HCT116 (cell line): ENCODE measurements around the gene RNF225. TPM values are rescaled to one million over a fixed set of nuclear protein-coding genes. Genes with fewer than 3 reads are reported as not detected.
A peak's percentile ranks its signal among the peaks of the same experiment; 100 is the strongest.

Experiments
- ATAC-seq: fragments of 200-7000 bp; cut with Tn5 transposase; 2 replicates; pipeline ENCODE4 v1.9.1; 2020; ENCODE audit warnings: mild to moderate bottlenecking, moderate library complexity
- BruUV-seq: library from RNA; stranded (reverse); fragments of 400-500 nt; replicated peaks from 2 replicates; lab custom pipeline; 2021; lab: Mats Ljungman, UMichigan
- CTCF ChIA-PET: fragments of 300-600 bp; sonication (Branson Sonifier 250); formaldehyde crosslinking; loops from one replicate; lab custom pipeline; 2021; ENCODE audit warnings: antibody characterized with exemption; lab: Charles Lee
- POLR2A ChIA-PET: fragments of 300-600, 350-600 bp; sonication (Branson Sonifier 250); formaldehyde crosslinking; loops from one replicate; lab custom pipeline; 2021; ENCODE audit warnings: antibody characterized with exemption; lab: Charles Lee
- RAD21 ChIA-PET, 2 experiments: fragments of 300-600 bp; sonication (Branson Sonifier 250); formaldehyde crosslinking; loops; one replicate each; lab custom pipeline; 2023; ENCODE audit warnings: low total read pairs in 2 of 2; ENCODE audit not compliant: uncharacterized antibody in 2 of 2, unreplicated experiment in 2 of 2, low non-redundant PET in 1 of 2; lab: Charles Lee
- DNase-seq: peaks from one replicate; pipeline ENCODE4 v3.0.0-alpha.2; 2010; ENCODE audit warnings: low read depth, low spot score
- H2AFZ ChIP-seq: fragments of 200-600 bp; shearing (Covaris generic), sonication (generic); 2 replicates; pipeline ENCODE4 v1.6.1; 2017; ENCODE audit warnings: low read depth, mixed run types, mixed read lengths, antibody characterized with exemption, low read length; ENCODE audit not compliant: poor library complexity, severe bottlenecking
- H3K27ac ChIP-seq: 2 replicates; pipeline ENCODE4 v1.5.1; 2012; ENCODE audit warnings: low read depth, low read length
- H3K27me3 ChIP-seq: fragments of 200-600 bp; sonication (generic); 2 replicates; pipeline ENCODE4 v1.6.1; 2016; ENCODE audit warnings: mixed run types, low read length, mixed read lengths; ENCODE audit not compliant: insufficient read depth
- H3K36me3 ChIP-seq, 2 experiments: fragments of 200-500 bp in 1 of 2; fragments of 200-600 bp in 1 of 2; sonication (Bioruptor generic) in 1 of 2; sonication (generic) in 1 of 2; 2 replicates each; pipeline versions ENCODE4 v1.5.1 to v1.6.1; 2014 to 2016; ENCODE audit warnings: low read length in 2 of 2, inconsistent platforms in 1 of 2, mixed read lengths in 1 of 2, mixed run types in 1 of 2; ENCODE audit not compliant: insufficient read depth in 2 of 2, control insufficient read depth in 1 of 2
- H3K4me1 ChIP-seq, 2 experiments: fragments of 200-600 bp in 1 of 2; sonication (generic) in 1 of 2; 2 replicates each; pipeline versions ENCODE4 v1.5.1 to v1.6.1; 2012 to 2017; ENCODE audit warnings: low read length in 2 of 2, inconsistent platforms in 1 of 2, mild to moderate bottlenecking in 1 of 2, mixed read lengths in 1 of 2, mixed run types in 1 of 2, moderate library complexity in 1 of 2; ENCODE audit not compliant: insufficient read depth in 2 of 2, control insufficient read depth in 1 of 2
- H3K4me2 ChIP-seq: fragments of 200-600 bp; sonication (generic); 2 replicates; pipeline ENCODE4 v1.6.1; 2017; ENCODE audit warnings: mixed run types, low read length, mixed read lengths
- H3K4me3 ChIP-seq, 2 experiments: fragments of 200-600 bp in 1 of 2; sonication (generic) in 1 of 2; replicated peaks in 1 of 2; 2 replicates each; pipeline ENCODE4 v1.5.1; 2011 to 2016; ENCODE audit warnings: low read length in 2 of 2, control low read depth in 1 of 2, low read depth in 1 of 2, mild to moderate bottlenecking in 1 of 2, mixed read lengths in 1 of 2, mixed run types in 1 of 2
- H3K79me2 ChIP-seq: fragments of 200-600 bp; sonication (generic); 2 replicates; pipeline ENCODE4 v1.6.1; 2017; ENCODE audit warnings: mild to moderate bottlenecking, mixed run types, low read length, moderate library complexity, mixed read lengths; ENCODE audit not compliant: insufficient read depth
- H3K9ac ChIP-seq: fragments of 200-600 bp; sonication (generic); 2 replicates; pipeline ENCODE4 v1.6.1; 2016; ENCODE audit warnings: low read length, mixed read lengths
- H3K9me2 ChIP-seq: fragments of 200-600 bp; sonication (generic), shearing (Covaris generic); 2 replicates; pipeline ENCODE4 v1.6.1; 2017; ENCODE audit warnings: mixed run types, mild to moderate bottlenecking, moderate library complexity; ENCODE audit not compliant: insufficient read depth
- H3K9me3 ChIP-seq, 2 experiments: fragments of 200-500 bp in 1 of 2; fragments of 200-600 bp in 1 of 2; sonication (Bioruptor generic) in 1 of 2; sonication (generic) in 1 of 2; 2 replicates each; pipeline ENCODE4 v1.6.1; 2014 to 2017; ENCODE audit warnings: low read length in 2 of 2, mixed read lengths in 2 of 2, inconsistent platforms in 1 of 2, low read depth in 1 of 2, mild to moderate bottlenecking in 1 of 2, mixed run types in 1 of 2, moderate library complexity in 1 of 2; ENCODE audit not compliant: control insufficient read depth in 1 of 2, insufficient read depth in 1 of 2
- H4K20me1 ChIP-seq: fragments of 200-600 bp; sonication (generic), shearing (Covaris generic); 2 replicates; pipeline ENCODE4 v1.6.1; 2017; ENCODE audit warnings: mixed run types, mild to moderate bottlenecking, moderate library complexity; ENCODE audit not compliant: insufficient read depth
- EGR1 ChIP-seq: IDR thresholded peaks from 2 replicates; pipeline ENCODE4 v1.6.1; 2012; ENCODE audit warnings: low read depth
- ELF1 ChIP-seq: IDR thresholded peaks from 2 replicates; pipeline ENCODE4 v1.6.1; 2012; ENCODE audit warnings: low read depth, borderline replicate concordance
- TCF7L2 ChIP-seq: IDR thresholded peaks from 2 replicates; pipeline ENCODE4 v1.7.0; 2011; ENCODE audit warnings: borderline replicate concordance, inconsistent platforms; ENCODE audit not compliant: insufficient read depth, insufficient read length; ENCODE audit errors: extremely low read depth
- intact Hi-C: fragments of 100-400 bp; cut with micrococcal nuclease; formaldehyde crosslinking; loops from 2 replicates; pipeline ENCODE4 v1.10.0; 2022
- total RNA-seq: library from RNA; stranded (reverse); gene quantifications from one replicate; pipeline ENCODE4 v1.2.1, GENCODE V29; 2021; ENCODE audit not compliant: unreplicated experiment
- TF ChIP-seq, protein P1 (sequence below): IDR thresholded peaks from 2 replicates; pipeline ENCODE4 v1.6.1; 2012; ENCODE audit warnings: low read depth

The RNF225 gene
- total RNA-seq, 1 experiment from 2014 or later = 1.2 TPM

DNA sequence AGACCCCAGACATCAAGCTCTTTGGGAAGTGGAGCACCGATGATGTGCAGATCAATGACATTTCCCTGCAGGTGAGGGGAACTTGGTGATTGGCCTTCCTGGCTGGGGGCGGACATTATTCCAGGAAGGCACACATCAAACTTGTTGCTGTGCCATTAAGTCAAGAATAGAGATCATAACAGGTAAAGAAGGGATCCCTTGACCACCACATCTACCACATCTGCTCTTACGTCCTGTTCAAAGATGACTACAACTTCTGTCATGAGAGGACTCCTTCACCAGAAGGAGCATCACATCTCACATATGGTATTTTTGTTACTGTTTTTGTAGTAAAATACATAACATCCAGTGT is 7.3 kb upstream of the RNF225 start:
- TF ChIP-seq, protein P1, sequence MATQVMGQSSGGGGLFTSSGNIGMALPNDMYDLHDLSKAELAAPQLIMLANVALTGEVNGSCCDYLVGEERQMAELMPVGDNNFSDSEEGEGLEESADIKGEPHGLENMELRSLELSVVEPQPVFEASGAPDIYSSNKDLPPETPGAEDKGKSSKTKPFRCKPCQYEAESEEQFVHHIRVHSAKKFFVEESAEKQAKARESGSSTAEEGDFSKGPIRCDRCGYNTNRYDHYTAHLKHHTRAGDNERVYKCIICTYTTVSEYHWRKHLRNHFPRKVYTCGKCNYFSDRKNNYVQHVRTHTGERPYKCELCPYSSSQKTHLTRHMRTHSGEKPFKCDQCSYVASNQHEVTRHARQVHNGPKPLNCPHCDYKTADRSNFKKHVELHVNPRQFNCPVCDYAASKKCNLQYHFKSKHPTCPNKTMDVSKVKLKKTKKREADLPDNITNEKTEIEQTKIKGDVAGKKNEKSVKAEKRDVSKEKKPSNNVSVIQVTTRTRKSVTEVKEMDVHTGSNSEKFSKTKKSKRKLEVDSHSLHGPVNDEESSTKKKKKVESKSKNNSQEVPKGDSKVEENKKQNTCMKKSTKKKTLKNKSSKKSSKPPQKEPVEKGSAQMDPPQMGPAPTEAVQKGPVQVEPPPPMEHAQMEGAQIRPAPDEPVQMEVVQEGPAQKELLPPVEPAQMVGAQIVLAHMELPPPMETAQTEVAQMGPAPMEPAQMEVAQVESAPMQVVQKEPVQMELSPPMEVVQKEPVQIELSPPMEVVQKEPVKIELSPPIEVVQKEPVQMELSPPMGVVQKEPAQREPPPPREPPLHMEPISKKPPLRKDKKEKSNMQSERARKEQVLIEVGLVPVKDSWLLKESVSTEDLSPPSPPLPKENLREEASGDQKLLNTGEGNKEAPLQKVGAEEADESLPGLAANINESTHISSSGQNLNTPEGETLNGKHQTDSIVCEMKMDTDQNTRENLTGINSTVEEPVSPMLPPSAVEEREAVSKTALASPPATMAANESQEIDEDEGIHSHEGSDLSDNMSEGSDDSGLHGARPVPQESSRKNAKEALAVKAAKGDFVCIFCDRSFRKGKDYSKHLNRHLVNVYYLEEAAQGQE = no peak
- TF ChIP-seq EGR1 = no peak
- TF ChIP-seq TCF7L2 = no peak
- TF ChIP-seq ELF1 = no peak
- Histone ChIP-seq H3K4me3 (peak overlapping the region; percentile 62 to 96), H3K4me2 (peak overlapping the region; percentile 94), H2AFZ (no peak overlapping the region), H3K9ac (peak overlapping the region; percentile 100), H3K27me3 (no peaks in the 10 kb centered on the region), H3K9me2 (no peaks in the 10 kb centered on the region), H3K36me3 (peaks cover 26 to 53% of the 10 kb centered on the region in 2 experiments; a peak in 3 of 4 replicates), H3K79me2 (peaks cover 73% of the 10 kb centered on the region), H3K9me3 (no peaks in the 10 kb centered on the region), H4K20me1 (peaks cover 36% of the 10 kb centered on the region; the same call in 1 of the 2 replicates), H3K4me1 (peaks cover 21 to 59% of the 10 kb centered on the region in 2 experiments), H3K27ac (peak overlapping the region; percentile 97)
- ATAC-seq (no peak), DNase-seq (no peak)
- intact Hi-C loops = no loop called here
- ChIA-PET RAD21 (no interaction called here), CTCF (no interaction called here), POLR2A (interaction anchor here (0.7 kb wide), 1 partner anchor 26 kb away, joined by 3 read pairs; the partner anchor contains the start of gene ZNF497)
- no TSS peak for BruUV-seq
